ENCODE results near the gene CACNA1C.

Gene CACNA1C

DNA sequence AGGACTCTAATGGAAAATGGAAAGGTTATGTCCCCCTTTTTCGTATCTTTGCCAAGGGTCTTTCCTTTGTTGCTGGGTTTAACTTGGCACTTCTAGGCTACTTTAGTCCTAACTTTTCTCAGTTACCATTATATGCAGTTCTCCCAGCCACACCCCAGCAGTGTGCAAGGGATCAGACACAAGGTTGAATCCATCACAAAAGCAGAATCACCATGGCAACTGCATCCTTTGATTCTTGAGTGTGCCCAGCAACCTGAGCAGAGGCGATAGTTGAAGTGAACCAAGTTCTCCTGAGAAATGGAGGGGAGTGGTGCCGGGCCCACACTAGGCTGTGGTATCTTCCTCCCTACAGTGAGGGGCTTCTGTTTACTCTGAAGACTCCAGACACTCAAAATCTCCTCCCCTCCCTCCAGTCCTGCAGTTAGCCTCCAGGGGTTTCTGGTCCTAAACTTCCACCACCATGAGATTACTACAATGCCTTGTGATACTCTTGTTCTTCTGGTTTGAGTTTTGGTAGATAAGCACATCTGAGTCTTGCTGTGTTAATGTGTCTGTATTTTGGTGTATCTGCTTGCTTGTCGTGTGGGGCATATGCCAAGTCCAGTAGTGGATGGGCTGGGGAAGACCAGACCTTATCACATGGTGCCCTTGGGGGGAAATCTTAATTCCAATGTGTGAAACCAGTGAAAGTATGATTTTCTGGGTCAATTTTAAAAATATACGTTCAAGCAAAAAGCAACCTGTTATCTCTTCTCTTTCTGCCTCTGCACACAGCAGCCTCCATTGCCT lies 183.9 kb downstream of the CACNA1C start:
- TF ChIP-seq, protein P1, sequence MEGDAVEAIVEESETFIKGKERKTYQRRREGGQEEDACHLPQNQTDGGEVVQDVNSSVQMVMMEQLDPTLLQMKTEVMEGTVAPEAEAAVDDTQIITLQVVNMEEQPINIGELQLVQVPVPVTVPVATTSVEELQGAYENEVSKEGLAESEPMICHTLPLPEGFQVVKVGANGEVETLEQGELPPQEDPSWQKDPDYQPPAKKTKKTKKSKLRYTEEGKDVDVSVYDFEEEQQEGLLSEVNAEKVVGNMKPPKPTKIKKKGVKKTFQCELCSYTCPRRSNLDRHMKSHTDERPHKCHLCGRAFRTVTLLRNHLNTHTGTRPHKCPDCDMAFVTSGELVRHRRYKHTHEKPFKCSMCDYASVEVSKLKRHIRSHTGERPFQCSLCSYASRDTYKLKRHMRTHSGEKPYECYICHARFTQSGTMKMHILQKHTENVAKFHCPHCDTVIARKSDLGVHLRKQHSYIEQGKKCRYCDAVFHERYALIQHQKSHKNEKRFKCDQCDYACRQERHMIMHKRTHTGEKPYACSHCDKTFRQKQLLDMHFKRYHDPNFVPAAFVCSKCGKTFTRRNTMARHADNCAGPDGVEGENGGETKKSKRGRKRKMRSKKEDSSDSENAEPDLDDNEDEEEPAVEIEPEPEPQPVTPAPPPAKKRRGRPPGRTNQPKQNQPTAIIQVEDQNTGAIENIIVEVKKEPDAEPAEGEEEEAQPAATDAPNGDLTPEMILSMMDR (IDR thresholded peaks at IDR 0.05; ENCODE audit: extremely low read depth, missing control alignments), result no peak
- no peak for DNase-seq (ENCODE audit: low spot score)

DNA sequence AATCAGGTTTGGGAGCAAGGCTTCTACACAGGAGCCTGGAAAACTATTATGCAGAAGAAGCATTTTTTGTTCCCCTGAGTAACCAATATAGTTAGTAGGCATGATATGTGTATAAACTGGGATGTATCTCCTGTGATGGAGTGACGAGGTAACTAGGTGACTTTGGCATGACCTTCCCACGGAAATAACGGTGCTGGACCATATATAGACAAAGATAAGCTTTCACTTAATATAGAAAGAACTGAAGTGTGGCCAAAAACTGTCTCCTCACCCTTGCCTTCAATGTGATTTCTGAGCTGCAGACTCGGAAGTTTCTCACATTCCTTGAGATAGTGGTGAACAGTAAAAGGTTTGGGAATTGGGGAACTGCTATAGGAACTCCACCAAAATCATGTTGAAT lies 185.3 kb downstream of the CACNA1C start:
- TF ChIP-seq, protein P1 (IDR thresholded peaks at IDR 0.05; ENCODE audit: extremely low read depth, missing control alignments), result no peak
- DNase-seq (ENCODE audit: low spot score), result no peak

DNA sequence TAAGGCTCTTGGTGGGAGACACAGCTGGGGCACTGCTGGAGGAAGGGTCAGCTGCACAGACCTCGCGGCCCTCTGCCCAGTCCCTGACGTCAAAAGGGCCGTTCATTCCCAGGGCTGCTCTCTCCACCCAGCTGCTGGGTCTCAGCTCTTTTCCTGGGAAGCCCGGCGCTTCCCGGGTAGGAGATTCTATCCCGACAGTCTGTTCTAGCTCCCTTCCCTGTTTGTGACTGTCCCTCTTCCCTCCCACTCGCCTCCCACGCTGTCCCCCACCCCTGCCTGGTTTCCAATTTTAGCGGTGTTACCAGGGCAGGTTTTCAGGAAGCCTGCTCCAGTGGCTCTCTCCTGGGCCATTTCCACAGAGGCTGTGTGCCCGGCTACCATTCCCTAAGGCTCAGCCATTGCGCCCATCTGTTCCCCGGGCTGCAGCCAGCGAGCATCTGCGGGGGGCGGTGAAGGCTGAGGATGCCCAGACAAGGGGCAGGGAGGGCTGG lies 186.6 kb downstream of the CACNA1C start:
- no peak for DNase-seq (ENCODE audit: low spot score)
- TF ChIP-seq, protein P1 (IDR thresholded peaks at IDR 0.05; ENCODE audit: extremely low read depth, missing control alignments), result no peak

DNA sequence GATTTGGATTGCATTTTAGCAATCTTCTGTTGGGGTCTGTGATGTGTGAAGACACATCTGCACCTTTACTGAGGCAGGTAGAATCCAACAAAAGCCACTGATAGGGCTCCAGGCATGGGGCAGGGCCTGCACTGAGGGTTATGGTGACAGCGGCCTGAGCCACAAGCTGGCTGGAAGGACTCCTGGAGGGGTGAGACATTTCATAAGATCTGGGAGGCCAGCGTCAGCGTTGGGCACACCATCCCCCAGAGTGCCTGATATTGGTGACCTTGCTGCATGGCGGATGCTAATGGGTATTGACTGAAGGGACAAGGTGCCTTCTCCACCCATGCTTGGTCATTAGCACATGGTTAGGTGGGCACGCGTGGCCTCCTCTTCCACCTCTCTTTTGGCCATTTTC lies 187.6 kb downstream of the CACNA1C start:
- TF ChIP-seq, protein P1 (IDR thresholded peaks at IDR 0.05; ENCODE audit: extremely low read depth, missing control alignments), result no peak
- no peak for DNase-seq (ENCODE audit: low spot score)

DNA sequence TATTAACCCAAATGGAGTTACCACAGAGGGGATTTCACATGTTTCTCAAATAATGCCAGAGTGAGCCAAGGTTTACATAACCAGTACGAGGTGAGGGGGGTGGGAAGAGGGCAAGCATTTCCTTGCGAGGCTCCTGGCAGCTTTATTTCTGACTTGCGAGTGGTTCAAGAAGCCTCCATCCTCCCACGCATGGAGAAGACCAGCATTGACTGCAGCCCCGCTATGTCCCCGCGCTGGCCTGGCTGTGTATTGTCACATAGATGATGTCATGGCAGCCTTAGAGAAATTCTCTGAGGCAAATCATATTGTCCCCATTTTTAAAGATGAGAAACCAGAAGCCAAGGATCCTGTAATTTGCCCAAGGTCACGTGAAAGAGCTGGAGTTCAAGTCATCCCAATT lies 188.2 kb downstream of the CACNA1C start:
- DNase-seq (ENCODE audit: low spot score), result no peak
- TF ChIP-seq, protein P1 (IDR thresholded peaks at IDR 0.05; ENCODE audit: extremely low read depth, missing control alignments), result no peak

DNA sequence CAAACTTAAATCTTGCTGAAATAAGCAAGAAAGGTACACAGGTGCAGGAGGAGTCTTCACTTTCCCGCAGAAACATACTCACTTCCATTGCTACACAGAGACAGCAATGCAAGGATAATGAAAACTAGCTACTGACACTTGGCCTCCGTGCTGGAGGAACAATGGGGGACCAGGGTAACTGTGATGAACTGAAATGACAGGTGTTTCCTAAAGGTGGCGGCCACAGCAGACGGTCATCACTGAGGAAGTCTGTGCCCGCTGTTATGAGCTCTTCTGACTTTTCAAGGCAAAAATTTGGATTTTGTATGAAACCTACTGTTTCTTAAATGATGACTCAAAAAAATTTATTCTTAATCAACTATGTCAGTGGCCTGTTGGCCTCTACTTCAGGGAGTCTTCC lies 189.4 kb downstream of the CACNA1C start:
- TF ChIP-seq, protein P1 (IDR thresholded peaks at IDR 0.05; ENCODE audit: extremely low read depth, missing control alignments), result no peak
- DNase-seq (ENCODE audit: low spot score), result no peak

DNA sequence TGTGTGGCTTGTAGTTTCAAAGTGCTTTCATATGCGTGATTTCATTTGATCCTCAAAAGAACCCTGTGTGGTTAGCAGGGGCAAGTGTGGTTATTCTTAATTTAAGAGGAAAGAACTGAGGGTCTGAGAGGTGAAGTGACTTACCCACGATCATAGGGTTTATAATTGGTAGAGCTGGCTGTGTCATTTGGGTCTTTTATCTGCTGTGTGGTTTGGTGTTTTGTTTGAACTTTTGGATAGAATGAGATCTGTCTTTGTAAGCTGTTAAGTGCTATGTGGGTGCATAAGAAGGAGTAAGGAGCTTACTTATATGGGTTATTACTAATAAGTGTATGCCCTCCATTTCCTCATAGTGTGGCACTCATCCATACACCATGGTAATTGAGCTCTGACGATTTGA lies 190.0 kb downstream of the CACNA1C start:
- no peak for DNase-seq (ENCODE audit: low spot score)
- TF ChIP-seq, protein P1 (IDR thresholded peaks at IDR 0.05; ENCODE audit: extremely low read depth, missing control alignments), result no peak

Data from GM20000 (cell line).